H1 (cell line): Measurements from ENCODE around the gene CD38. TPM values are rescaled to one million over a fixed set of nuclear protein-coding genes. Genes with fewer than 3 reads are reported as not detected.

ENCODE experiments used
- CTCF ChIA-PET: fragments of 300-600 bp; sonication (Branson Sonifier 250); formaldehyde crosslinking; loops from one replicate; lab custom pipeline; 2021; ENCODE audit not compliant: partially characterized antibody; lab: Charles Lee
- POLR2A ChIA-PET: fragments of 300-600 bp; sonication (Branson Sonifier 250); formaldehyde crosslinking; loops from one replicate; lab custom pipeline; 2021; ENCODE audit warnings: inconsistent platforms; ENCODE audit not compliant: partially characterized antibody; lab: Charles Lee
- DNase-seq, 2 experiments: peaks; one replicate each; pipeline versions ENCODE4 v3.0.0 to v3.0.0-alpha.2; 2010 to 2022; ENCODE audit warnings: low spot score in 2 of 2, low read depth in 1 of 2, mixed read lengths in 1 of 2
- FAIRE-seq: peaks from 2 replicates; lab custom pipeline; 2011; peaks lifted over from hg19 to GRCh38; lab: Jason Lieb, UNC
- H2AFZ ChIP-seq: 2 replicates; pipeline ENCODE4 v1.8.1; 2012; ENCODE audit warnings: low read length, inconsistent platforms
- H2AK5ac ChIP-seq: 2 replicates; pipeline ENCODE4 v1.6.1; 2013; ENCODE audit warnings: low read depth, low read length
- H2BK120ac ChIP-seq: replicated peaks from 2 replicates; pipeline ENCODE3; 2013; ENCODE audit warnings: low read depth, low read length, inconsistent platforms
- H2BK12ac ChIP-seq: 2 replicates; pipeline ENCODE4 v1.6.1; 2013; ENCODE audit warnings: low read depth, low read length
- H2BK15ac ChIP-seq: 2 replicates; pipeline ENCODE4 v1.6.1; 2013; ENCODE audit warnings: low read length
- H2BK20ac ChIP-seq: 2 replicates; pipeline ENCODE4 v1.6.1; 2013; ENCODE audit warnings: low read length
- H2BK5ac ChIP-seq: 2 replicates; pipeline ENCODE4 v1.6.1; 2013; ENCODE audit warnings: low read depth, low read length
- H3K14ac ChIP-seq: 2 replicates; pipeline ENCODE4 v1.6.1; 2013; ENCODE audit warnings: inconsistent platforms; ENCODE audit not compliant: insufficient read length
- H3K18ac ChIP-seq: 2 replicates; pipeline ENCODE4 v1.6.1; 2013; ENCODE audit warnings: low read length; ENCODE audit errors: extremely low read depth
- H3K23ac ChIP-seq: 2 replicates; pipeline ENCODE4 v1.6.1; 2013; ENCODE audit warnings: inconsistent platforms; ENCODE audit not compliant: insufficient read length
- H3K23me2 ChIP-seq: 2 replicates; pipeline ENCODE4 v1.6.1; 2013; ENCODE audit warnings: low read depth, low read length
- H3K27ac ChIP-seq: 2 replicates; pipeline ENCODE4 v1.6.1; 2011; ENCODE audit warnings: low read depth, low read length, inconsistent platforms
- H3K27me3 ChIP-seq, 4 experiments: replicated peaks in 1 of 4; 1 replicate in 1 of 4; 2 replicates in 3 of 4; pipeline versions ENCODE4 v1.6.1 to v1.8.1; 2011 to 2013; ENCODE audit warnings: low read length in 3 of 4, mild to moderate bottlenecking in 3 of 4, inconsistent platforms in 2 of 4, mixed read lengths in 2 of 4, moderate library complexity in 1 of 4; ENCODE audit not compliant: control insufficient read depth in 3 of 4, insufficient read depth in 3 of 4; ENCODE audit errors: extremely low read depth in 1 of 4
- H3K36me3 ChIP-seq, 4 experiments: 2 replicates each; pipeline versions ENCODE4 v1.6.1 to v1.8.1; 2011 to 2013; ENCODE audit warnings: mild to moderate bottlenecking in 4 of 4, low read length in 3 of 4, moderate library complexity in 2 of 4, control low read depth in 1 of 4, inconsistent platforms in 1 of 4; ENCODE audit not compliant: insufficient read depth in 4 of 4, control insufficient read depth in 2 of 4
- H3K4ac ChIP-seq: replicated peaks from 2 replicates; pipeline ENCODE3; 2013; ENCODE audit warnings: low read length, low read depth, mixed read lengths, inconsistent platforms; ENCODE audit not compliant: insufficient read length
- H3K4me1 ChIP-seq, 4 experiments: replicated peaks in 1 of 4; 1 replicate in 1 of 4; 2 replicates in 3 of 4; pipeline versions ENCODE4 v1.6.1 to v1.8.1; 2011 to 2013; ENCODE audit warnings: low read length in 3 of 4, inconsistent platforms in 2 of 4, mixed read lengths in 1 of 4; ENCODE audit not compliant: insufficient read depth in 4 of 4, control insufficient read depth in 3 of 4
- H3K4me2 ChIP-seq, 2 experiments: 2 replicates each; pipeline versions ENCODE4 v1.6.1 to v1.8.1; 2011 to 2013; ENCODE audit warnings: low read depth in 2 of 2, low read length in 2 of 2, control low read depth in 1 of 2, inconsistent platforms in 1 of 2, mild to moderate bottlenecking in 1 of 2; ENCODE audit not compliant: insufficient read depth in 1 of 2
- H3K4me3 ChIP-seq, 4 experiments: fragments of 200-600, 300-600 bp in 1 of 4; sonication (generic), shearing (Covaris generic), sonication (Bioruptor Twin) in 1 of 4; 2 replicates each; pipeline versions ENCODE4 v1.5.1 to v1.8.1; 2011 to 2016; ENCODE audit warnings: low read length in 4 of 4, low read depth in 3 of 4, control low read depth in 2 of 4, inconsistent platforms in 2 of 4, mild to moderate bottlenecking in 2 of 4, mixed read lengths in 1 of 4, moderate library complexity in 1 of 4; ENCODE audit not compliant: insufficient read depth in 2 of 4; ENCODE audit errors: extremely low read depth in 1 of 4
- H3K56ac ChIP-seq: replicated peaks from 2 replicates; pipeline ENCODE3; 2013; ENCODE audit warnings: low read depth, mild to moderate bottlenecking, mixed read lengths, low read length, inconsistent platforms; ENCODE audit not compliant: insufficient read length
- H3K79me1 ChIP-seq: 2 replicates; pipeline ENCODE4 v1.6.1; 2013; ENCODE audit warnings: low read depth, low read length, control low read depth
- H3K79me2 ChIP-seq, 2 experiments: 2 replicates each; pipeline versions ENCODE4 v1.6.1 to v1.8.1; 2012 to 2013; ENCODE audit warnings: low read length in 2 of 2, mild to moderate bottlenecking in 2 of 2, inconsistent platforms in 1 of 2; ENCODE audit not compliant: insufficient read depth in 2 of 2, control insufficient read depth in 1 of 2
- H3K9ac ChIP-seq, 4 experiments: replicated peaks in 1 of 4; 1 replicate in 1 of 4; 2 replicates in 3 of 4; pipeline versions ENCODE4 v1.6.1 to v1.8.1; 2011 to 2013; ENCODE audit warnings: low read depth in 3 of 4, low read length in 3 of 4, control low read depth in 2 of 4, mild to moderate bottlenecking in 2 of 4, moderate library complexity in 2 of 4, inconsistent platforms in 1 of 4; ENCODE audit errors: extremely low read depth in 1 of 4
- H3K9me3 ChIP-seq, 2 experiments: 2 replicates each; pipeline versions ENCODE4 v1.6.1 to v1.8.1; 2012 to 2013; ENCODE audit warnings: mild to moderate bottlenecking in 2 of 2, moderate library complexity in 2 of 2, control low read depth in 1 of 2, inconsistent platforms in 1 of 2, low read depth in 1 of 2, low read length in 1 of 2, mixed read lengths in 1 of 2; ENCODE audit not compliant: insufficient read depth in 2 of 2
- H4K20me1 ChIP-seq, 2 experiments: replicated peaks in 1 of 2; 2 replicates each; pipeline versions ENCODE3 to v1.8.1; 2011 to 2013; ENCODE audit warnings: inconsistent platforms in 2 of 2, low read length in 2 of 2, mild to moderate bottlenecking in 1 of 2; ENCODE audit not compliant: insufficient read depth in 2 of 2, control insufficient read depth in 1 of 2
- H4K5ac ChIP-seq: 2 replicates; pipeline ENCODE4 v1.6.1; 2013; ENCODE audit warnings: low read length, low read depth, mixed read lengths, inconsistent platforms; ENCODE audit not compliant: insufficient read length
- H4K8ac ChIP-seq: 2 replicates; pipeline ENCODE4 v1.8.0; 2013; ENCODE audit warnings: mild to moderate bottlenecking, moderate library complexity, low read length, inconsistent platforms; ENCODE audit not compliant: insufficient read depth; ENCODE audit errors: extremely low read depth
- H4K91ac ChIP-seq: replicated peaks from 2 replicates; pipeline ENCODE3; 2013; ENCODE audit warnings: low read length, mixed read lengths, inconsistent platforms; ENCODE audit not compliant: insufficient read length
- BCL11A ChIP-seq, 2 experiments: IDR thresholded peaks; one replicate each; pipeline ENCODE4 v1.6.1; 2011; ENCODE audit warnings: low read depth in 2 of 2, low read length in 2 of 2, mild to moderate bottlenecking in 2 of 2
- BRCA1 ChIP-seq: IDR thresholded peaks from 2 replicates; pipeline ENCODE4 v1.6.1; 2012; ENCODE audit warnings: low read depth, low read length, improper control_type of control experiment
- CBX8 ChIP-seq: fragments of 300-800, 300-1000 bp; sonication (generic); IDR thresholded peaks from 2 replicates; pipeline ENCODE4 v1.7.1; 2016; ENCODE audit warnings: low read depth, low read length, borderline replicate concordance
- EP300 ChIP-seq, 2 experiments: IDR thresholded peaks; 1 replicate in 1 of 2; 2 replicates in 1 of 2; pipeline ENCODE4 v1.6.1; 2011 to 2012; ENCODE audit warnings: low read depth in 2 of 2, low read length in 2 of 2, mild to moderate bottlenecking in 2 of 2, borderline replicate concordance in 1 of 2, inconsistent platforms in 1 of 2, moderate library complexity in 1 of 2
- GABPA ChIP-seq: IDR thresholded peaks from 2 replicates; pipeline ENCODE4 v1.6.1; 2011; ENCODE audit warnings: mild to moderate bottlenecking, low read length, moderate library complexity, borderline replicate concordance; ENCODE audit not compliant: insufficient read depth
- HDAC6 ChIP-seq: IDR thresholded peaks from one replicate; pipeline ENCODE4 v1.7.1; 2012; ENCODE audit warnings: low read depth, mild to moderate bottlenecking, inconsistent platforms, low read length, moderate library complexity
- JUND ChIP-seq: IDR thresholded peaks from 2 replicates; pipeline ENCODE4 v1.6.1; 2011; ENCODE audit warnings: mild to moderate bottlenecking, improper control_type of control experiment, low read length
- SIN3A ChIP-seq, 2 experiments: IDR thresholded peaks in 1 of 2; conservative IDR thresholded peaks in 1 of 2; 2 replicates each; pipeline ENCODE4 v1.6.1; 2011 to 2012; ENCODE audit warnings: low read length in 2 of 2, improper control_type of control experiment in 1 of 2, low read depth in 1 of 2, mild to moderate bottlenecking in 1 of 2
- SIRT6 ChIP-seq: IDR thresholded peaks from one replicate; pipeline ENCODE4 v1.7.1; 2012; ENCODE audit warnings: low read length, inconsistent platforms
- SRF ChIP-seq: IDR thresholded peaks from 2 replicates; pipeline ENCODE4 v1.6.1; 2011; ENCODE audit warnings: mild to moderate bottlenecking, low read depth, low read length, moderate library complexity
- SUZ12 ChIP-seq: fragments of 200-600 bp; sonication (generic); IDR thresholded peaks from 2 replicates; pipeline ENCODE4 v1.6.1; 2012; ENCODE audit warnings: mild to moderate bottlenecking, inconsistent platforms, low read length, moderate library complexity, mixed read lengths
- USF2 ChIP-seq: IDR thresholded peaks from 2 replicates; pipeline ENCODE4 v1.6.1; 2011; ENCODE audit warnings: low read length, improper control_type of control experiment
- YY1 ChIP-seq: IDR thresholded peaks from 2 replicates; pipeline ENCODE4 v1.6.1; 2011; ENCODE audit warnings: low read depth, mild to moderate bottlenecking, low read length
- ZNF274 ChIP-seq: IDR thresholded peaks from 2 replicates; pipeline ENCODE4 v1.7.0; 2012; ENCODE audit warnings: low read length, borderline replicate concordance; ENCODE audit errors: extremely low read depth
- WGBS, 2 experiments: shearing (Covaris generic) in 1 of 2; methylation state at CpG; one replicate each; pipeline versions ENCODE4 v1.1.6 to v1.1.7; 2013 to 2015; ENCODE audit warnings: low lambda C conversion rate in 2 of 2, mixed read lengths in 2 of 2, inconsistent platforms in 1 of 2, low coverage in 1 of 2, missing lambda C conversion rate in 1 of 2; ENCODE audit not compliant: insufficient replicate concordance in 2 of 2, insufficient coverage in 1 of 2, insufficient read length in 1 of 2; ENCODE audit errors: extremely low coverage in 1 of 2, missing lambda C conversion rate in 1 of 2; 5-methylcytosine and 5-hydroxymethylcytosine counted together
- polyA plus RNA-seq, 7 experiments: library from polyadenylated mRNA; depleted of rRNA in 3 of 7; stranded (reverse) in 5 of 7; unstranded in 2 of 7; fragments of >200 nt in 5 of 7; fragments of 200-250 nt in 2 of 7; gene quantifications; 1 replicate in 5 of 7; 2 replicates in 1 of 7; 4 replicates in 1 of 7; pipeline versions ENCODE4 v1.2.1 to v1.2.3, GENCODE V29; 2011 to 2013; ENCODE audit warnings: missing spikeins in 2 of 7, mixed read lengths in 2 of 7
- total RNA-seq: library from RNA; stranded (reverse); fragmentation: NEBNext Ultra II Directional; extraction: Animal tissue kit (Norgen Biotek cat#: 25700); gene quantifications from 2 replicates; pipeline ENCODE4 v1.2.1, GENCODE V29; 2021

Gene CD38
- total and polyA plus RNA-seq, 2 of the 8 experiments (the other 6 are each of a cell fraction or from before 2014, with no cell fraction given) = 0.14 to 0.24 TPM

- FAIRE-seq (no peak), DNase-seq (no peak)
- Histone ChIP-seq H2AFZ (no peak overlapping the region), H3K27me3 (no peaks in the 10 kb centered on the region), H3K4ac (no peak overlapping the region), H3K27ac (no peak overlapping the region), H3K23me2 (no peaks in the 10 kb centered on the region), H3K36me3 (no peaks in the 10 kb centered on the region), H3K4me3 (no peak overlapping the region), H2BK15ac (no peak overlapping the region), H4K5ac (no peak overlapping the region), H3K4me2 (no peak overlapping the region), H3K4me1 (peaks cover 0 to 11% (median 0%) of the 10 kb centered on the region in 4 experiments; a peak in 2 of 7 replicates), H3K9me3 (no peaks in the 10 kb centered on the region), H4K20me1 (no peaks in the 10 kb centered on the region), H4K91ac (no peak overlapping the region), H3K14ac (no peak overlapping the region), H3K56ac (no peak overlapping the region), H3K79me1 (no peaks in the 10 kb centered on the region), H2AK5ac (no peak overlapping the region), H3K18ac (no peak overlapping the region), H4K8ac (no peak overlapping the region), H3K23ac (no peak overlapping the region), H2BK20ac (no peak overlapping the region), H3K79me2 (no peaks in the 10 kb centered on the region), H2BK12ac (no peak overlapping the region), H2BK120ac (no peak overlapping the region), H2BK5ac (no peak overlapping the region), H3K9ac (no peak overlapping the region)
- ChIA-PET CTCF (interaction anchor here (6.2 to 6.3 kb wide), 2 partner anchors 70 to 79 kb away, joined by 114 to 150 read pairs; no protein-coding TSS in a partner anchor), POLR2A (no interaction called here)
- 96% methylated on average over 7 of the region's 7 CpGs; no CpG with 5 or more reads in 1 of the 2 experiments for WGBS, 2 experiments
- TF ChIP-seq EP300 (IDR thresholded peaks at IDR 0.05; ENCODE audit: borderline replicate concordance in 1 of 2, low read depth in 2 of 2, low read length in 2 of 2) (no peak), CBX8 (no peak), USF2 (no peak), JUND (no peak), YY1 (no peak), BRCA1 (no peak), ZNF274 (no peak), GABPA (no peak), SIRT6 (no peak), SRF (no peak), SIN3A (conservative IDR thresholded peaks at IDR 0.05 in 1 of 2, IDR thresholded peaks at IDR 0.05 in 1 of 2; ENCODE audit: low read depth in 1 of 2, low read length in 2 of 2) (no peak), SUZ12 (no peak), HDAC6 (no peak), BCL11A (IDR thresholded peaks at IDR 0.05; ENCODE audit: low read depth in 2 of 2, low read length in 2 of 2) (no peak)
These were observed 107.3 kb downstream of the CD38 start for GRCh38 chr4:15885422-15885821.
